COLO668 (cell line): ENCODE results near the gene GABBR2.
"Not testable (repeated sequence)": the region's sequence is repeated elsewhere in the genome, so short reads cannot be mapped to it uniquely, and the experiment has no call there.

Source experiments
- DNase-seq: peaks from one replicate; lab custom pipeline; 2025; ENCODE audit not compliant: unreplicated experiment; lab: John Stamatoyannopoulos, UW

Gene GABBR2

DNA sequence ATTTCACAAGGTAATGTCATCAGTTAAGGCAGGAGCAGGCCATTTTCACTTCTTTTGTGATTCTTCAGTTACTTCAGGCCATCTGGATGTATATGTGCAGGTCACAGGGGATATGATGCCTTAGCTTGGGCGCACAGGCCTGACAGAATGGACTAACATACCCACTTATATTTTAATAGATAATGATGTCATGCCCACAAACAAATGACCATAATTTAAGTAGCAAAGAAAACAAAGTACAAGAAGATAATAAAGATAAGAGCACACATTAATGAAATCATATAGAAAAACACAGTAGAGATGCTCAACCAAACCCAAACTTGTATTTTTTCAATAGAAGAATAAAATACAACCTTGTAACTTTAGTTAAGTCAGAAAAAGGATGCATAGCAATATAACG, 433.6 kb downstream of the GABBR2 start:
- no peak for DNase-seq

GRCh38 chr9:98272083-98272482, 436.7 kb downstream of the GABBR2 start:
- no peak for DNase-seq

DNA sequence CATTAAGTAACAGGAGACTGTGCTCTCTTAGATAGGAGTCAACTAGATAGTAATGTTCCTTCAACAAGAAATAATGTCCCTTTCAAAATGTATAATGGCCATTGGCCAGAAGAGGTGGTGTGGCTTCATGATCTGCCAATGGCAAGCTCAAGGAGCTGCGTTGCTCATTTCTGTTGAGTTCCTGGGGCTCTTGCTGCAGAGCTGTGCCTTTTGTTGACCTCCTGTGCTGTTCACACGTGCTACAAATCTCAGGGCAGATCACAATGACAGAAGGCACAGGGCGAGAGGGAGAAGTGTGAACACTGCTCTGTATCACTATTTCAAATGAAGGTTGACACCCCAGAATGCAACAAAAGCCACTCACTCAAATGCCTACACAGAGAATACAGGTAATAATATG, 437.3 kb downstream of the GABBR2 start:
- DNase-seq = no peak

- DNase-seq = not testable (repeated sequence)
These were observed 438.5 kb downstream of the GABBR2 start for GRCh38 chr9:98270284-98270683.

DNA sequence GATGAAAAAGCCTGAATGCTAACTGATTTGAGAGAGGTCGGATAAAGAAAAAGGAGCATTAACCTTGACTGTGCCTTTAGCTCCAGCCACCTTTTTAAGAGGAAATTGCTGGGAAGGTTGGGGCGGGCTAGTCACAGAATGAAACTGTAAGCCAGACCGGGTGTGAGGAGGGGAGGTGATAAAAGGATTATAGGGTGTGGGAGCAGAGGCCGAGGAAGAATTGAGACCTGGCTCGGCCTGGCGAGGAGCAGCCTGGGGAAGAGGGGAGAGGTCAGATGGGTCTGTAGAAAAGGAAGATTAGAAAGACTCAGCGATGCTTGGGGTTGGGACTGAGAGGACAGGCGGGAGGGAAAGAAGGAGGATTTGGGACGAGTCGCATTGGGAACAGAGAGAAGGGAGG, 439.1 kb downstream of the GABBR2 start:
- not testable (repeated sequence) for DNase-seq

GRCh38 chr9:98267556-98267955, 441.2 kb downstream of the GABBR2 start:
- DNase-seq = not testable (repeated sequence)

GRCh38 chr9:98264516-98264915, 444.2 kb downstream of the GABBR2 start:
- no peak for DNase-seq

- peak; percentile 70 for DNase-seq
These were observed 445.0 kb downstream of the GABBR2 start for GRCh38 chr9:98263482-98264357.

GRCh38 chr9:98263080-98263479, 445.7 kb downstream of the GABBR2 start:
- DNase-seq = no peak

- no peak for DNase-seq
These were observed 446.7 kb downstream of the GABBR2 start for GRCh38 chr9:98262056-98262455.

GRCh38 chr9:98260635-98261034, 448.1 kb downstream of the GABBR2 start:
- DNase-seq = no peak

DNA sequence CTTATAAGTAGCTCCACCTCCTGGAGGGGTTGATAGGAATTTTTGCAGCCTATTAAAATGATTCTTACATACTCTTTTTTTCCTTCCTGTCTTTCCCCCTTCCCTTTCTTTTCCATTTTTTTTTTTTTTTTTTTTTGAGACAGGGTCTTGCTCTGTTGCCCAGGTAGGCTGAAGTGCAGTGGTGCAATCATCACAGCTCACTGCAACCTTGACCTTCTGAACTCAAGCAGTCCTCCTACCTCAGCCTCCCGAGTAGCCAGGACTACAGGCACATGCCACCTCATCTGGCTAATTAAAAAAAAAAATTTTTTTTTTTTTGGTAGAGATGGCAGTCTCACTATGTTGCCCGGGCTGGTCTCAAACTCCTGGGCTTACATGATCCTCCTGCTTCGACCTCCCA, 448.9 kb downstream of the GABBR2 start:
- no peak for DNase-seq

DNA sequence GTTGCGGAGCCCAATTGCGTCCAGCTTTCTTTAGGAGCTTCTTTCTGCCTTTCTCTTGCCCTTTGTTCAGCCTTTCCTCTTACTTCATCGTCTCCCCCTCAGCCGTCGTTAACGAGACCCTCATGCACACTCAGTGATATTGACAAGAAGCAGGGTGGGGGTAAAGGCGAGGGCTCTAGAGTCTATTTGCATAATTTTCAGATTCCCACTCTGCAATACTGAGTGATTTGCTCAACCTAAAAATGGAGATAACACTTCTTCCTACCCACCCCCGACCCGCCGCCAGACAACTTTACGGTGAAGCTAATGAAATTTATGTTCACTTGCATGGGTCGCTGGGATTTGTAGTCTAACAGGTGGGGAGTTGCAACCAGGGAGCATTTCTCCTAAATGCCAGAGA, 452.0 kb downstream of the GABBR2 start:
- peak; percentile 23 for DNase-seq

DNA sequence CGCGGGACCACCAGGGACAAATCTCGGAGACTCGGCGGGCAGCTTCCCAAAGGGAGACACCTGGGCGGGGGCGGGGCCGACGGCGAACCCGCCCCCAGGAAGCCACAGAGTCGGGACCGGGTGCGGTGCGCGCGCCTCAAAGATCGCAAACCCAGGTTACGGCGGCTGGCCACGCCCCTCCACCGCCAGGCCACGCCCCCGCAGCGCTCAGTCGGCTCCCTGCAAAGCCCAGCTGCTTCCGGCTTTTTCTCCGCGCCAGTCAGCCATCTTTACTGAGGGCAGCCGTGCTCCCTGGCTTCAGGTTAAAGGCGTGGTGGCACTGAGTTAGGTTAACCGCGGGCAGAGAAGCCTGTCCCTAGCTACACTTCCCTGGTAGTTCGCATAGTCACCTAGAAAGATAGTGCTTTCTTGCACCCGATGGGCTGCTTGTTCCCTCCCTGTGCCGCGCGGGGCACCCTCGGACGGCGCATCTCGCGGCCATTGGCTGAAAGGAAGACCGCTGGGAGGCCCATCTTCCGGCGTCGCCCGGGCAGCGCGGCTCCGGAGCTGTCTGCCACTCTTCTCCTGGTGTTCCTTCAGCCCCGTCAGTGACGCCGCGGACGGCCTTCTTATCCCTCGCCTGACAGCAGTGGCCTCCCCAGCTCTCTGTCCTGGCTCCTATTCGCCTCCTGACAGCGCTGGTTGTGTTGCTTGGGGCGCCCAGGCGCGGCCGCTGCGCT, 453.0 kb downstream of the GABBR2 start, which contains the start of gene TBC1D2:
Gene TBC1D2 (minus strand): TSS at position 72 of the 719 bp plus-strand sequence. CDS start 108 bp downstream, outside the sequence.
- DNase-seq = peak; percentile 95

- DNase-seq = peak; percentile 49
These were observed 453.6 kb downstream of the GABBR2 start for GRCh38 chr9:98255061-98255577.

- no peak for DNase-seq
These were observed 454.3 kb downstream of the GABBR2 start for GRCh38 chr9:98254228-98255060.

DNA sequence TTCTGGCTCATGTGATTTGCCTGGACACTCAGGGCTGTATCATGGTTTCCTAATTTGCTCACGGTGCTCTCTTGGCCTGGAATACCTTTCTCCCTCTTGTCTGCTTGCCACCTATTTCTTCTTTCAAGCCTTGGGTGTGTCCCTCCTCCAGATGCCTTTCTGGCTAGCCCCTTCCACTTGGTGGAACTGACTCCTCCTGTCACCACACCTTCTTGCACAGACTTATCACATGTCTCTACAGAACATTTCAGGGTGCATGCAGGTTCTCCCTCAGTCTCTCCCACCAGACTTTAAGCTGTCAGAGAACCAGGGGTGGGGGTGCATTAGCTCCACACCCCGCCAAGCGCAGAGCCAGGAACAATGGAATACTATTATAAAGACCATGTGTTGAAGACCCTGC, 455.2 kb downstream of the GABBR2 start:
- DNase-seq = no peak

DNA sequence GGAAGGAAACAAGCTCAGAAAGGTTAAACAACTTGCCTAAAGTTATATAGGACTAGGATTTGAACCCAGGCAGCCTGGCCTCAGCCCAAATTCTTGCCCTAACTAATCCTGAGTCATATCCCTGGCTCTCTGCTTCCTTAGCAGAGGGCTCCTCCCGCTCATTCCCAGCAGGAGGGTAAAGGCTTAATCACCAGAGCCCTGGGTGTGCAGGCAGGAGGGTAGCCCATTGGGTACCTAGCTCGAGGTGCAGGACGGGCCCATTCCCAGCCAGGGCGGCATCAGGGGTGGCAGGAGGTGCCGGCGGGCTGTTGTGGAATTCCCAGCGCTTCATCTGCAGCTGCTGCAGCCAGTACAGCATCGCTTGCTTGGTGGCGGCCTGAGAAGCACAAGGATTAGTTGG, 457.2 kb downstream of the GABBR2 start:
- no peak for DNase-seq

DNA sequence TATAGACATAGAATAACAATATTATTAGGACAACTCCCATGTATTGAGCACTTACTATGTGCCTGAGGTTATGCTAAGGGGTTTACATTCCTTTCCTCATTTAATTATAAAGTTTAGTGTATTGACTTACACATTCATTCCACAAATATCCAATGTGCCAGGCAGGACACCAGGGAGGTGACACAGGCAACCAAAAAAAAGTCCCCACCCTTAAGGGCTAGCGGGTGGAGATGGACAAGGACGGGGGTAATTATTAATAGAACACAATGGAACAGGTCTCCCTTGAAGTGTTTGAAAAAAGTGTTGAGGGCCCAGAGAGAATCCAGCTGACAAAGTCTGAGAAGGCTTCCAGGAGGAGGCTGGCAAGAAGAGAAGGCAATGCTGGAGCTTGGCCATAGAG, 459.0 kb downstream of the GABBR2 start:
- no peak for DNase-seq

DNA sequence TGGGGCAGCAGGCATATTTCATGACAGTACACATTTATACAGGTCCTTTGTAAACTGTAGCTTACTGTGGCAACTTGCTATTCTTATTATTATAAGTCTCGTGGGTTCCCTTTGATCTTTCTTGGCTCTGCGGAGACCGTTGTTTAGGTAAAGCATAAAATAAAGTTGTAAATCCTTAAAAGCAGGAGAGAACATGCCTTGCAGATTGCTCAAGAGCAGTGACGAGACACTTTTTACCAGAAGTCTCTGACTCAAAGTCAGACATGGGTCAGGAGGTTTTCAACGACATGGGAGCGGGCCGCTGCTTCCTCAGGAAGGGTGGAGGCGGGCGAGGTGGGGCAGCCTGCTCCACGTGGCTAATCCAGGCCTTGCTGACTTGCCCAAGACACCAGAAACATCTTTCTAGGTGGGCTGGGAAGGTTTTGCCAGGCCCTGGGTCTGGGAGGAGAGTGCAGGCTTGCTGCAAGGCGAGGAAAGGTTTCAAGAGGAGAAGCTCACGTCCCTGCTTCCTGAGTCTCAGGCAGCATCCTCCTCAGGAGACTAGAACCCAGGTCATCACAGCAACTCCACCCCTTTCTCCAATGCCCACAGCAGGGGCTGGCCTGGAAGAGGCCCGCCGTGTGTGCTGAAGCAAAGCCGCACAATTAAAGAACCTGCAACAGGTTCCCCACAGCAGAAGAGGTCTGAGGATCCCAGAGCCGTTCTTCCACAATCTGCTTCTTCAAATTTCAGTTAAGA, 459.8 kb downstream of the GABBR2 start:
- no peak for DNase-seq
